K562 treated with DMSO at 1 percent for 48 hours (cell line): ENCODE measurements around the gene DESI1. TPM values are rescaled to one million over a fixed set of nuclear protein-coding genes. Genes with fewer than 3 reads are reported as not detected.

Source experiments
- total RNA-seq: library from RNA; unstranded; fragments of 300-600 nt; gene quantifications from 2 replicates; pipeline ENCODE4 v1.2.3, GENCODE V29; 2022; ENCODE audit warnings: low replicate concordance; ENCODE audit errors: extremely low read depth

The DESI1 gene
- not detected in 2 replicates for total RNA-seq

DNA sequence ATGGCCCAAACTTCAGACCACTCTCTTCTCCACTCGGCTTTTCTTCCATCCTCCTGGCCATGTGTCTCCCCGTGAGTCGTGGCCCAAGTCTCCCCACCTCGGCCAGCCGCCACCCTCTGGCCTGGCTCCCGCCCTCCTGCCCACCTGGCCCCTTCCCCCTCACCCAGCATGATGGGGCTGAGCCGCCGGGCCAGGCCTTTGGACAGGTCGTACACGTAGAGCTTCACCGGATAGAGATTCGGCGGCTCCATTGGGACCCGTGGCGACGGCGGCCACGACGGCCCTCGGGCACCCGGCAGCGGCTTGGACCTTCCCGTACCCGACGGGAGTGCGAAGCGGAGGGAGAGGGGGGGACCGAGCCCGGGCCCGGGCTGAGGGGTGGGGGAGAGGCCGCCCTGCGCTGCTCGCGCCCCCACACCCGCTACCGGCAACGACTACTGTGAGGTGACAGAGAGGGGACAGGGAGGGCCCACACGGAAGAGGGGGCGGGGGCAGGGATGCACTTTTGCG, at the start of gene DESI1:
DESI1 (minus strand) TSS at position 455 of the 510 bp plus-strand sequence; CDS start at position 251, 204 bp downstream.

DNA sequence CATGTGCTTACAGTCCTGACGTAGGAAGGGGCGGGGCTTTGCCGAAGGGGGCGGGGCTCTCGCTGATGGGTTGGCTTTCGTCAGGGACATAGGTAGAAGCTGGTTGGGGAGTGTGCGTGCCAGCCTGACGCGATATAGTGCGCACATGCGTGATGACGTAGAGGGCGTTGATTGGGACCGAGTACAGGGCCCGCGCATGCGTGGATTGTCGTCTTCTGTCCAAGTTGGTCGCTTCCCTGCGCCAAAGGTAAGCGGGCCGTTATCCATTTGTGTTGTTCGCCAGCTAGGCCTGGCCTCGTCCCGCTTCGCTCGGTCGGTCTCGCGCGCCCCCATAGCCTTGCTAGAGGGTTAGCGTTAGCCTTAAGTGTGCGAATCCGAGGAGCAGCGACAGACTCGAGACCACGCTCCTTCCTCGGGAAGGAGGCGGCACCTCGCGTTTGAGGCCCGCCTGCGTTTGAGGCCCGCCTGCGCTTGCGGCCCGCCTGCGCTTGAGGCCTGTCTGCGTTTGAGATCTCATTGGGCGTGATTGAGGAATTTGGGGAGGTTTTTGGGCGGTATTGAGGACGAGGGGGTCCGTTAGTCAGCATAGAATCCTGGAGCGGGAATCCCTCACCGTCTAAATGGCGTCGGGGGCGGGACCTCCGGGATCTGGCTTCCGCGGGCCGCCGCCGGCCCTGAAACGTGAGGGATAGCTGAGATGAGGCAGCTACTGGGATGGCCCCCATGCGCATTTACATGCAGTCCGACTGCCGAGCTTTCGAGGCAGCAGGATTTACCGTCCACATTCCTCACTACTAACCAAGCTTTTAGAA, 462 bp upstream of the DESI1 start, which contains the start of gene XRCC6:
XRCC6 (plus strand) TSS at position 197 of the 812 bp plus-strand sequence. CDS start 710 bp downstream, outside the sequence.

DNA sequence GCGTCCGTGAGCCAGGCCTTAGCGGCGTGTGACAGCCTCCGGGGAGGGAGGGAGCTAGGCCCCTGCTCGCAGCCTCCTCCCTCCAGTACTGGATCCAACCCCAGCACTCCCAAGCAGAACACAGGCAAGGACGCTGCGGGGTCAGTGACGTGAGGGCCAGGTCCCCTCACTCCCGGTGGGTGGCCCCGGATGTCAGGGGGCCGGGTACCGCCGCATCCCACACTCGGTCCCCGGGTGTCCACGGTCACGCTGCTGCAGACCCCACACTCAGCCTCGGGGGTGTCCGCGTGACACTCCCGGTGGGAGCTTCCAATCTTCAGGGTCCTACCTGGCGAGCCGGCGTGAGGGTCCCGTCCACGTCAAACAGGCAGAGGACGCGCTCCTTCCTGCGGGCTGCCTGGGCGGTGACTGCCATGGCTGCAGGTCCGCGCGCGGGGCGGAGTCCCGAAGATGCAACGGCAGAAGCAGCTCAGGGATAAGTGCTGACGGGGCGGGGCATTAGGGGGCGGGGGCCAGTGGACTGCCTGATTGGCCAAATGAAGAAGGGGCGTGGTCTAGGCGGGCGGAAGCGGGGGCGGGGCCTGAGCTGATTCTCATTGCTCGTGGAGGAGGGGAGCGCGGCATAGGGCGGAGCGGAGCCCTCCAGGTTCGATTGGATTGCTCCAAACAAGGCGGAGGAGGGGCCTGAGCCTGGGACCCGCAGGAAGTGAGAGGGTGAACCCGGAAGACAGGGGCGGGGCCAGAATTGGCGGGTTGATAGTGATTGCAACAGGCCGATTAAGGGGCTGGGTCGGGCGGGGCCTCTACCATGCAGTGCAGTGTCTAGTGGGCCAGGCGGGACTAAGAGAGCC, 31.2 kb downstream of the DESI1 start, which contains the start of gene PMM1:
PMM1 (minus strand) TSS at position 450 of the 851 bp plus-strand sequence; CDS start at position 415, 35 bp downstream.

Other genes with a start within 250 kb of the DESI1 start
- not detected in 2 replicates for gene TEF, start 239.1 kb downstream of the DESI1 start, total RNA-seq
- not detected in 2 replicates for gene TOB2, start 174.2 kb downstream of the DESI1 start, total RNA-seq
- gene PHF5A, start 152.4 kb downstream of the DESI1 start, total RNA-seq, result not detected in 2 replicates
- 371 TPM in 1 of 2 replicates, not detected in the other for gene ACO2, start 151.9 kb downstream of the DESI1 start, total RNA-seq
- gene POLR3H, start 76.6 kb downstream of the DESI1 start, total RNA-seq, result not detected in 2 replicates
- not detected in 2 replicates for gene CSDC2, start 60.0 kb downstream of the DESI1 start, total RNA-seq
- not detected in 2 replicates for gene PMM1, start 31.2 kb downstream of the DESI1 start, total RNA-seq
- 179 TPM in 1 of 2 replicates, not detected in the other for gene XRCC6, start 252 bp upstream of the DESI1 start, total RNA-seq
- not detected in 2 replicates for gene SNU13, start 67.8 kb upstream of the DESI1 start, total RNA-seq
- not detected in 2 replicates for gene MEI1, start 78.5 kb upstream of the DESI1 start, total RNA-seq
- not detected in 2 replicates for gene CCDC134, start 179.6 kb upstream of the DESI1 start, total RNA-seq
- gene SREBF2, start 212.1 kb upstream of the DESI1 start, total RNA-seq, result not detected in 2 replicates